IMR-90 (cell line): ENCODE data around the gene SERPINA5.

Experiments used
- CEBPB ChIP-seq: IDR thresholded peaks from 2 replicates; pipeline ENCODE4 v1.6.1; 2012; ENCODE audit warnings: low read depth, low read length, improper control_type of control experiment
- CTCF ChIP-seq: conservative IDR thresholded peaks from 2 replicates; pipeline ENCODE4 v1.5.1; 2012; ENCODE audit warnings: mild to moderate bottlenecking, low read depth, low read length, improper control_type of control experiment
- MAZ ChIP-seq: IDR thresholded peaks from 2 replicates; pipeline ENCODE4 v1.6.1; 2012; ENCODE audit warnings: low read depth, mild to moderate bottlenecking, low read length, improper control_type of control experiment, moderate library complexity, borderline replicate concordance
- POLR2A ChIP-seq: IDR thresholded peaks from 2 replicates; pipeline ENCODE4 v1.6.1; 2012; ENCODE audit warnings: mild to moderate bottlenecking, low read depth, low read length
- RAD21 ChIP-seq: IDR thresholded peaks from 2 replicates; pipeline ENCODE4 v1.6.1; 2012; ENCODE audit warnings: low read length, improper control_type of control experiment
- RFX5 ChIP-seq: IDR thresholded peaks from 2 replicates; pipeline ENCODE4 v1.8.0; 2012; ENCODE audit warnings: low read depth, mild to moderate bottlenecking, low read length, moderate library complexity

- no peak for TF ChIP-seq CEBPB
- no peak for TF ChIP-seq MAZ
- no peak for TF ChIP-seq RAD21
- TF ChIP-seq CTCF, result no peak
- no peak for TF ChIP-seq POLR2A
- TF ChIP-seq RFX5, result no peak
Measured at GRCh38 chr14:94591073-94591472, 9.8 kb downstream of the SERPINA5 start.
